ENCODE data around the gene SRL.
A peak's percentile ranks its signal among the peaks of the same experiment; 100 is the strongest.

The SRL gene

GRCh38 chr16:4272114-4272956, 30.5 kb upstream of the SRL start:
- H3K4me3 ChIP-seq (ENCODE audit: low read depth in 1 of 2, low read length in 2 of 2), result peak overlapping the region; percentile 76 to 90
- no peaks in the 10 kb centered on the region for H3K27me3 ChIP-seq (ENCODE audit: control insufficient read depth in 1 of 2, insufficient read depth in 2 of 2, low read length in 2 of 2)
- peaks cover 0 to 13% of the 10 kb centered on the region in 2 donors for H3K4me1 ChIP-seq (ENCODE audit: control insufficient read depth in 1 of 2, insufficient read depth in 2 of 2, low read length in 2 of 2)
- no peaks in the 10 kb centered on the region for H3K9me3 ChIP-seq (ENCODE audit: control insufficient read depth in 1 of 2, low read length in 2 of 2)
- H3K36me3 ChIP-seq (ENCODE audit: control insufficient read depth in 1 of 2, insufficient read depth in 2 of 2, low read length in 2 of 2), result peaks cover 2 to 3% of the 10 kb centered on the region in 2 donors
- H3K27ac ChIP-seq (ENCODE audit: low read depth, low read length), result peak overlapping the region; percentile 20
- peak overlapping the region; percentile 10 to 18 for H3K9ac ChIP-seq (ENCODE audit: low read depth in 1 of 2, low read length in 2 of 2)

- peak overlapping the region; percentile 64 for H3K27ac ChIP-seq (ENCODE audit: low read depth, low read length)
These were observed 29.6 kb upstream of the SRL start for GRCh38 chr16:4271176-4272113.

GRCh38 chr16:4270595-4270994, 28.7 kb upstream of the SRL start:
- no peaks in the 10 kb centered on the region for H3K27me3 ChIP-seq (ENCODE audit: control insufficient read depth in 1 of 2, insufficient read depth in 2 of 2, low read length in 2 of 2)
- H3K27ac ChIP-seq (ENCODE audit: low read depth, low read length), result no peak overlapping the region
- peaks cover 2 to 3% of the 10 kb centered on the region in 2 donors for H3K36me3 ChIP-seq (ENCODE audit: control insufficient read depth in 1 of 2, insufficient read depth in 2 of 2, low read length in 2 of 2)
- H3K4me3 ChIP-seq (ENCODE audit: low read depth in 1 of 2, low read length in 2 of 2), result peak overlapping the region; percentile 89 to 90
- H3K9me3 ChIP-seq (ENCODE audit: control insufficient read depth in 1 of 2, low read length in 2 of 2), result no peaks in the 10 kb centered on the region
- H3K9ac ChIP-seq (ENCODE audit: low read depth in 1 of 2, low read length in 2 of 2), result peak overlapping the region in 1 of 2 donors; percentile 56
- H3K4me1 ChIP-seq (ENCODE audit: control insufficient read depth in 1 of 2, insufficient read depth in 2 of 2, low read length in 2 of 2), result peaks cover 0 to 17% of the 10 kb centered on the region in 2 donors

More at GRCh38 chr16:4271176-4272113, 29.6 kb upstream of the SRL start:
- peak overlapping the region; percentile 89 to 90 for H3K4me3 ChIP-seq (ENCODE audit: low read depth in 1 of 2, low read length in 2 of 2)
- no peaks in the 10 kb centered on the region for H3K9me3 ChIP-seq (ENCODE audit: control insufficient read depth in 1 of 2, low read length in 2 of 2)
- peaks cover 2 to 3% of the 10 kb centered on the region in 2 donors for H3K36me3 ChIP-seq (ENCODE audit: control insufficient read depth in 1 of 2, insufficient read depth in 2 of 2, low read length in 2 of 2)
- no peaks in the 10 kb centered on the region for H3K27me3 ChIP-seq (ENCODE audit: control insufficient read depth in 1 of 2, insufficient read depth in 2 of 2, low read length in 2 of 2)
- H3K4me1 ChIP-seq (ENCODE audit: control insufficient read depth in 1 of 2, insufficient read depth in 2 of 2, low read length in 2 of 2), result peaks cover 0 to 13% of the 10 kb centered on the region in 2 donors
- peak overlapping the region; percentile 56 to 69 for H3K9ac ChIP-seq (ENCODE audit: low read depth in 1 of 2, low read length in 2 of 2)

GRCh38 chr16:4270091-4270490, 28.2 kb upstream of the SRL start:
- H3K9ac ChIP-seq (ENCODE audit: low read depth in 1 of 2, low read length in 2 of 2), result no peak overlapping the region
- H3K4me1 ChIP-seq (ENCODE audit: control insufficient read depth in 1 of 2, insufficient read depth in 2 of 2, low read length in 2 of 2), result peaks cover under 1 to 17% of the 10 kb centered on the region in 2 donors
- no peak overlapping the region for H3K27ac ChIP-seq (ENCODE audit: low read depth, low read length)
- peaks cover 2 to 3% of the 10 kb centered on the region in 2 donors for H3K36me3 ChIP-seq (ENCODE audit: control insufficient read depth in 1 of 2, insufficient read depth in 2 of 2, low read length in 2 of 2)
- no peak overlapping the region for H3K4me3 ChIP-seq (ENCODE audit: low read depth in 1 of 2, low read length in 2 of 2)
- no peaks in the 10 kb centered on the region for H3K27me3 ChIP-seq (ENCODE audit: control insufficient read depth in 1 of 2, insufficient read depth in 2 of 2, low read length in 2 of 2)
- no peaks in the 10 kb centered on the region for H3K9me3 ChIP-seq (ENCODE audit: control insufficient read depth in 1 of 2, low read length in 2 of 2)

- Histone ChIP-seq H3K4me1 (ENCODE audit: control insufficient read depth in 1 of 2, insufficient read depth in 2 of 2, low read length in 2 of 2) (peaks cover 19 to 25% of the 10 kb centered on the region in 2 donors), H3K4me3 (ENCODE audit: low read depth in 1 of 2, low read length in 2 of 2) (no peak overlapping the region), H3K36me3 (ENCODE audit: control insufficient read depth in 1 of 2, insufficient read depth in 2 of 2, low read length in 2 of 2) (peaks cover 2 to 15% of the 10 kb centered on the region in 2 donors), H3K9me3 (ENCODE audit: control insufficient read depth in 1 of 2, low read length in 2 of 2) (no peaks in the 10 kb centered on the region), H3K27ac (ENCODE audit: low read depth, low read length) (no peak overlapping the region), H3K27me3 (ENCODE audit: control insufficient read depth in 1 of 2, insufficient read depth in 2 of 2, low read length in 2 of 2) (no peaks in the 10 kb centered on the region), H3K9ac (ENCODE audit: low read depth in 1 of 2, low read length in 2 of 2) (no peak overlapping the region)
These were observed 24.5 kb upstream of the SRL start for GRCh38 chr16:4266372-4266771.

GRCh38 chr16:4265676-4266075, 23.8 kb upstream of the SRL start:
- Histone ChIP-seq H3K27ac (ENCODE audit: low read depth, low read length) (no peak overlapping the region), H3K9ac (ENCODE audit: low read depth in 1 of 2, low read length in 2 of 2) (no peak overlapping the region), H3K9me3 (ENCODE audit: control insufficient read depth in 1 of 2, low read length in 2 of 2) (no peaks in the 10 kb centered on the region), H3K4me1 (ENCODE audit: control insufficient read depth in 1 of 2, insufficient read depth in 2 of 2, low read length in 2 of 2) (peaks cover 21% of the 10 kb centered on the region in 2 donors), H3K4me3 (ENCODE audit: low read depth in 1 of 2, low read length in 2 of 2) (no peak overlapping the region), H3K36me3 (ENCODE audit: control insufficient read depth in 1 of 2, insufficient read depth in 2 of 2, low read length in 2 of 2) (peaks cover 2 to 16% of the 10 kb centered on the region in 2 donors), H3K27me3 (ENCODE audit: control insufficient read depth in 1 of 2, insufficient read depth in 2 of 2, low read length in 2 of 2) (no peaks in the 10 kb centered on the region)

- H3K27me3 ChIP-seq (ENCODE audit: control insufficient read depth in 1 of 2, insufficient read depth in 2 of 2, low read length in 2 of 2), result no peaks in the 10 kb centered on the region
- H3K27ac ChIP-seq (ENCODE audit: low read depth, low read length), result no peak overlapping the region
- no peak overlapping the region for H3K9ac ChIP-seq (ENCODE audit: low read depth in 1 of 2, low read length in 2 of 2)
- H3K4me3 ChIP-seq (ENCODE audit: low read depth in 1 of 2, low read length in 2 of 2), result no peak overlapping the region
- H3K4me1 ChIP-seq (ENCODE audit: control insufficient read depth in 1 of 2, insufficient read depth in 2 of 2, low read length in 2 of 2), result peaks cover 22 to 31% of the 10 kb centered on the region in 2 donors
- H3K9me3 ChIP-seq (ENCODE audit: control insufficient read depth in 1 of 2, low read length in 2 of 2), result no peaks in the 10 kb centered on the region
- H3K36me3 ChIP-seq (ENCODE audit: control insufficient read depth in 1 of 2, insufficient read depth in 2 of 2, low read length in 2 of 2), result peaks cover 2 to 16% of the 10 kb centered on the region in 2 donors
These were observed 22.7 kb upstream of the SRL start for GRCh38 chr16:4264546-4264945.

- Histone ChIP-seq H3K9me3 (ENCODE audit: control insufficient read depth in 1 of 2, low read length in 2 of 2) (no peaks in the 10 kb centered on the region), H3K4me3 (ENCODE audit: low read depth in 1 of 2, low read length in 2 of 2) (no peak overlapping the region), H3K36me3 (ENCODE audit: control insufficient read depth in 1 of 2, insufficient read depth in 2 of 2, low read length in 2 of 2) (peaks cover 2 to 16% of the 10 kb centered on the region in 2 donors), H3K27ac (ENCODE audit: low read depth, low read length) (no peak overlapping the region), H3K27me3 (ENCODE audit: control insufficient read depth in 1 of 2, insufficient read depth in 2 of 2, low read length in 2 of 2) (no peaks in the 10 kb centered on the region), H3K9ac (ENCODE audit: low read depth in 1 of 2, low read length in 2 of 2) (no peak overlapping the region), H3K4me1 (ENCODE audit: control insufficient read depth in 1 of 2, insufficient read depth in 2 of 2, low read length in 2 of 2) (peaks cover 24 to 33% of the 10 kb centered on the region in 2 donors)
These were observed 21.9 kb upstream of the SRL start for GRCh38 chr16:4263504-4264436.

GRCh38 chr16:4262303-4262835, 20.5 kb upstream of the SRL start:
- Histone ChIP-seq H3K4me3 (ENCODE audit: low read depth in 1 of 2, low read length in 2 of 2) (no peak overlapping the region), H3K4me1 (ENCODE audit: control insufficient read depth in 1 of 2, insufficient read depth in 2 of 2, low read length in 2 of 2) (peaks cover 30 to 37% of the 10 kb centered on the region in 2 donors), H3K27ac (ENCODE audit: low read depth, low read length) (no peak overlapping the region), H3K27me3 (ENCODE audit: control insufficient read depth in 1 of 2, insufficient read depth in 2 of 2, low read length in 2 of 2) (no peaks in the 10 kb centered on the region), H3K9me3 (ENCODE audit: control insufficient read depth in 1 of 2, low read length in 2 of 2) (no peaks in the 10 kb centered on the region), H3K36me3 (ENCODE audit: control insufficient read depth in 1 of 2, insufficient read depth in 2 of 2, low read length in 2 of 2) (peaks cover 0 to 13% of the 10 kb centered on the region in 2 donors), H3K9ac (ENCODE audit: low read depth in 1 of 2, low read length in 2 of 2) (no peak overlapping the region)
